ENCODE measurements around the gene KIRREL1. TPM values are rescaled to one million over a fixed set of nuclear protein-coding genes. Genes with fewer than 3 reads are reported as not detected.

The KIRREL1 gene
- total RNA-seq, 1 donor from 2014 or later, result not detected

- intact Hi-C loops (cut with micrococcal nuclease), result no loop called here
Measured at GRCh38 chr1:158005224-158005623, 11.8 kb downstream of the KIRREL1 start.

DNA sequence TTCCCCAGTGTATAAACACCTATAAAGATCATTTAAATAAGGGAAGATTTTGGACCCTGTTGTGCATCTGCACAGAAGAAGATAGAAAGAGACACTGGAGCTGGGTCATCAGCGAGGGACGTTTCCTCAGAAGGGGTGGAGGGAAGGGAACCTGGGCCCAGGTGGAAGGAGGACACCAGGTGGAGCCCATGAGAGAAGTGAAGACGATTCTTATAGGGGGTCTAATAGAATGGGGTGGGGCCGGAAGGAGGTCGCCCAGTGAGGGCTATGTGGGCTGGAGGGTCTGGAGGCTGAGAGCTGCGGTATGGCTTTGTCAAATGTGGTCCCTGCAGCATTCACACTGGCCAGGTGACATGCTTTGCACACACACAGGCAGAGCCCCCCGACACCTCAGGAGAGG is 13.7 kb downstream of the KIRREL1 start:
- intact Hi-C loops (cut with micrococcal nuclease), result no loop called here

DNA sequence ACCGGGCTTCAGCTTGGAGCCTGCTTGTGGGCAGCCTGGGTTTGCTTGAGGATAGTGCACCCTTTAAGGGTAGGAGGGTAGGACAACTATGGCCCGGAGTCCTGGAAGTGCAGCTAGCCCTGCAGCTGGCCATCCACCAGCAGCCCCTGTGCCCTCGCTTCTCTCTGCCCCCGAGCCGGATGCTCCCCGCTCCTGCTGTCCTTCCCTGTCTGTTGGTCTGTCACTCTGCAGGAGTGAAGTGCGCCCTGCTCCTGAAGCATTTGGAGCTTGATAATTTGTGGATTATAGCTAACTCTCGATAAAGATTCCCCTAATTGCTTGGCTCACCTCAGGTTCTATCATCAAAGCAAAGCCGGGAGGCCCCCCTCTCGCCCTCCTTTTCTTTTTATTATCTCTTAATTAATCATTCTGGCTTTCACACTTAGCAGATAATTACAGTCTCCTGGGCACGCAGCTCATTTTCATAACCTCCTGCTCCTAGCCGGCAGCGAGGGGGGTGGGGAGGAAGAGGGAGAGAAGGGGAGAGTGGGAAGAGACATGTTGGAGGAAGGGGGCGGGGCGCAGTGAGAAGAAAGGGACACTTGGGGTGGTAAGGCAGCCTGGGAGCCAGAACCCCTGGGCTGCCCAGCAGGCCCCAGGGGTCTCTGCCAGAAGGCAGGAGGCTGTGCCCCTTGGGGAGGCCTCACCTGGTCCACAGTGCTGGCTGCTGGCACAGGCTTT is 14.4 kb downstream of the KIRREL1 start:
- intact Hi-C loops (cut with micrococcal nuclease), result no loop called here

- intact Hi-C loops (cut with micrococcal nuclease), result no loop called here
Measured at GRCh38 chr1:158008630-158009029, 15.2 kb downstream of the KIRREL1 start.

DNA sequence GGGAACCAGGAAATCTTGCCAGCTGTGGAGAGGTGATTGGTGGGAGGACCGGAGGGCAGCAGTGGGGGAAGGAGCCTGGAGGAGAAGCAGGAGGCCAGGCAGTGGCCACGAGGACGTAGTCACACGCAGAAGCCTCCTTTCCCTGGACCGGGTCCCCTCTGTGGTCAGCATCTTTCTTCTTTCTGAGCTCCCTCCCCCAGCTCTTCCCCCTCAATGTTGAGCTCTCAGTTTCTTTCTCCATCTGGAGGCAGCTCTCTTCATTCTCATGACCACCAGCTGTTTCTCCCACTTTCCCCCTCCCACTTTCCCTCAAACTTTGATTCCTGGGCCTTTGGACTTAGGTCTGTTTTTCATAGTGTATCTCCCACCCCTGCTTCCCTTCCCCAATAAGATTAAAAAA is 18.3 kb downstream of the KIRREL1 start:
- intact Hi-C loops (cut with micrococcal nuclease), result no loop called here

GRCh38 chr1:158013840-158014730 is 20.6 kb downstream of the KIRREL1 start:
- intact Hi-C loops (cut with micrococcal nuclease), result no loop called here

DNA sequence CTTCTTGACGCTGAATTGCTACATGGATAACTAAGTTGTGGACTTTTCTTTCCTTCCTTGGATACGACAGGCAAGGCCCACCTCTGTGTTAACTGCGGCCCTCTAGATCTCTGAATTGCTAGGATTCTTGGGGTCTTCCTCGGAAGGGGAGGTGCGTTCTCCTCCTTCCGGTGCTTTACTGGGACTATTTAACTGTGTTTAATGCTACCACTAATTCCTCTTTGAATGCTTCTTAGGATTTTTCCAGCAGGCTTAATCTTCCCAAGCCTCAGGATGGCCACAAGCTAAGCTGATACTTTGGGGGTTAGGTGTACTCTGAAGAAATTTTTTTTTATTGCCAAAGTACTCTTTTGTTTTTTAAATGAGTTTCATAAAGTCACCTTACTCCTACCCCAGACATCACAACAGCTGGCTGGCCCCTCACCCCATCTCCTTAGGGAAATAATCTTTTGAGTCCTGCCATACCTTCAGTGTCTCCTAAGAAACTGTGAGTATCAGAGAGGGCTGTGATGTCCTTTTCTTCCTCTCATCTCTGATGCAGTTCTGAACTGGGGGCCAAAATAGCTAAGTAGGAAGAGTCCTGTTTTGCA is 21.4 kb downstream of the KIRREL1 start:
- intact Hi-C loops (cut with micrococcal nuclease), result no loop called here

DNA sequence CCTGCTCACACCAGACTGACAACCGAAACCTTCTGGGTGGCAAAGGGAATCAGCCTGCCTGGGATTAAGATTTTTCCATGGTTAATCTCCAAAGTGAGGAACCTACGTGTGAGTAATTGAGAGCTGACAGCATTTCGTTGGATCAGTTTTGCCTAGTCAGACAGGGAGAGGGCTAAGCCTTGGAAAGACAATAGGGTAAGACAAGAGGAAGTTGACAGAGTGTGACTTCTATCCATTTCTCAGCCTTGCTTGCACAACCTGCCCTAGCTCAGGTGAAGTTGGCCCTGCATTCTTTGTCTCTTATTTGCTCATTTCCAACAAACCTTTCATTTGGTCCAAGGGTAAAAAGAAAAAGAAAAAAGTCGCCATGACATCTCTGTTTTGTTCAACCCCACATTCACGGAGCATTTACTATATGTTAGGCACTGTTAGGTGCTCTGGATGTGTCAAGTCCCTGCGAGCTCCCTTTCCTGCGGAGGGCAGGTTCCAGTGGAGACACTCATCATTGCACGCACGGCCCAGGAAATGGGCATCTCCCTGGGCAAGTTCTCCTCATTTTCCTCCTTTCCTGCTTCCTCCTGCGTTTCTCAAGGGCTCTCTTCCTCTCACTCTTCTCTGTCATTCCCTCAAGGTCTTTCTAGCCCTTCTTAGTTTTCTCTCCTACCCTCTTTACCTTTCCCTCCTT is 23.3 kb downstream of the KIRREL1 start:
- intact Hi-C loops (cut with micrococcal nuclease), result no loop called here

DNA sequence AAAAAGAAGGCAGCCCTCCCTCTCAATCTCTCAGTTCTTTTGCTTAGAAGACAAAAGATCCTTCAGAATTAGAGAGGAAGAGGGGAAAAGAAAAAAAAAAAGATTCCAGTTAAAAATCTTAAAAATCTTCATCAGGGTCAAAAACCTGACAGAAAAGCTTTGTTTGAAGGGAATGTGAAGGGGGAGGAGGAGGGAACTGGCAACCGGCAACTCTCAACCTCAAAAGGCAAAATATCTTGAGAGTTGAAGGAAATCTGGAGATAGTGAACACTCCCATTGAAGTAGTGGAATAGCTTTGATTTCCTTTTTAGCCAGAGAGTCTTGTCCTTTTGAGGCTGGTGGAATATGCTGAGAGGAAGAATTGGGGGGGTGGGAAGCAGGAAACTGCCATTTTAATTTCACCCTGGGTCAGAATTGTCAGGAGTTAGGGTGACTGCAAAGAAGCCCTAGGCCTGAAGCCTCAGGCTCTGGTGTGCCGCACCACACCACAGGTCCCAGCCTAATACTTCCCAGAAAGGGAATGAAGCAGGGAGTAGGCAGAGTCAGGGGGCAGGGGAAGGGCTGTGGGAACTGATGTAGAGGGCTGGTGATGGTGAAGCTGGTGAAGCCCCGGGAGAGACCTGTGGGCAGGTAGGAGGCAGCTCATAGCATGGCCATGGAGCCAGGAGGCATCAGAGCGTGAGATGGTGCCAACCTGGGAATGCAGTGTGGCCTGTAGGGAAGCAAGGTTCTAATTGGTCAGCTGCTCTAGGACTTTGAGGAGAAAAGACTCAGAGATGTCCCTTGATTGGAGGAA is 24.6 kb downstream of the KIRREL1 start:
- intact Hi-C loops (cut with micrococcal nuclease), result no loop called here

DNA sequence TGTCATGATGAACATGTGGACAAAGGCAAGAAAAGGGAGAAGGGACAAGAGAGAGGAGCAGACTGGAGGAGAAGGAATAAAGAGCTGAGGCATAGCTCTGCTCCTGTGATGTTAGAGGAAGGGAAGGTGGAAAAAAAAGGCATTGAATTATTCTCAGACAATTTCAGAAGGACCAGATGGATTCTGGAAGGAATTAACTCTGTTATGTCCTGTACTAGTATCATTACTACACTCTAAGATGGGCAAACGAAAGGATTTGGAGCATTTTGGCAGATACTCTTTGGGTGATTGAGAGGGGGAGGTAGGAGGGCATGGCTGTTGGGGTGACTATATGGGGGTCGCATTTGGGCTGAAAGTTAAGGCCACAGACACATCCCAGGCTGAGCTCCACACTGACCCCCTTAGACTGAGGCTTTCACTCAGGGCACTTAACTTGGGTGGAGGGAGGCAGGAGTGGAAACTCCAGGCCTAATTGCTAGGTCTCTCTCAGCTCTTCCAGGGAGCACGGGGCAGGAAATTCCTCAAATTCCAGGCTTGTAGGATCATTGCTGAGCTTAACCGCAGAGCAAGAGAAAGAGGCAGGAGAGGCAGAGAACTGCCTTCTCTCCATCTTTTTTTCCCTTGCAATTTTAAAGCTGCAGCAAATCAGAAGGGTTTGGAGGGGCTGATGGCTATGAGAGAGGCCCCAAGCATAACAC is 25.9 kb downstream of the KIRREL1 start:
- intact Hi-C loops (cut with micrococcal nuclease), result no loop called here

DNA sequence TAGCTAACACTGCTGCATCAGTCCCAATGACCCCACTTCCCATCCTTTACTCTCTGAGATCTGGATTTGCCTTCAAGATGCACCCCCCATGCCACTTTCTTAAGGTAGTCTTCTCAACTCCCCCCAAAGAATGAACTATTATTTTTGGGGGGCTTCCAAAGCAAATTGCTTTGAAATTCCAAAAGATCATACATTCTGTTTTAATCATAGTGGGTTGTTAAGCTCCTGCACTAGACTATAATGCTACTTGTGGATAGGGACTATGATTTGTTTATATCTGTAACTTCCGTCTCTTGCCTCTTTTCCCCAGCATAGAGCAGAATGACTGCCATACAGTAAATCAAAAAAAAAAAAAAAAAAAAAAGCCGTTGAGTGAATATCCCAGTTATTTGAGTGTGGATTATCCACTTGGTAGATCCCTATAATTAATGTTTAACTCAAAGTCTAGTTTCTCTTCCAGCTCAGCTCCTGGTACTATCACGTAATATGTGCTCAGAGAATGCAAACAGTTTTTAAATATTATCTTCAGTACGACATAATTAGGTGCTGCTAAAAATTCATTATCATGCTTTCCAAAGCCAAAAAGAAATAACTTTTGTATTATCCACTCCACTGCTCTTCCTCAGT is 26.9 kb downstream of the KIRREL1 start:
- intact Hi-C loops (cut with micrococcal nuclease), result no loop called here

DNA sequence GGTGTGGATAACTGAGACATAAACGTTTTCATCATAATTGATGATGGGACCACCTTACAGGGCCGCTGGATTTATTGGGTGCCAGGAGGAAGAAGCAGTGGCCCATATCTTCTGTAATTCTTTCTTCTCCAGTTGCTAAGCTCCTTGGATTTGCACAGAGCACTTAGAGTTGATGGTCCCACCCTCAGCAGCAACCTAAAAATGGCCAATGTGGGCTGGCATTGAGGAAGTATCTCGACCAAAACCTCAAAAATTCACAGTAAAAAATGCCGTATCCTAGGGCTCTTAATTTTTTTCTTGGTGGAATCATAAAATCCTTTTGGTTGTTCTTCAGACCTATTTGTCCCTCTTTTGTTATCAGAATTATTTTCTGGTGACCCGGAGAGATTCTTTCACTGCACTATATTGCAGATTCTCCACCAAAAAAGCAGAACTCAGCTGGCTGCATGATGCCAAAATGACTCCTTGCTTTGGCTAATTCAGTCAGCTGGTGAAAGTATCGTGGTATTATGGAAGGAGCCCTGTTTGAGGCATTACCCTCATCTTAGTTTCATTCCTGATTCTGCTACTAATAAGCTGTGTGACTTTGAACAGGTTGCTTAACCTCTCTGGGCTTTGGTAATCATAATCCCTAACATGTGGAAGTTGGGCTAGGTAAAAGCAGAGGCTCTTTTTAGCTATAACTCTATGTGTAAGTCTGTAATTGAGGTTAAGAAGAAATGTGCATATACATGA is 27.6 kb downstream of the KIRREL1 start:
- intact Hi-C loops (cut with micrococcal nuclease), result no loop called here

- intact Hi-C loops (cut with micrococcal nuclease), result no loop called here
Measured at GRCh38 chr1:158021721-158022120, 28.3 kb downstream of the KIRREL1 start.

DNA sequence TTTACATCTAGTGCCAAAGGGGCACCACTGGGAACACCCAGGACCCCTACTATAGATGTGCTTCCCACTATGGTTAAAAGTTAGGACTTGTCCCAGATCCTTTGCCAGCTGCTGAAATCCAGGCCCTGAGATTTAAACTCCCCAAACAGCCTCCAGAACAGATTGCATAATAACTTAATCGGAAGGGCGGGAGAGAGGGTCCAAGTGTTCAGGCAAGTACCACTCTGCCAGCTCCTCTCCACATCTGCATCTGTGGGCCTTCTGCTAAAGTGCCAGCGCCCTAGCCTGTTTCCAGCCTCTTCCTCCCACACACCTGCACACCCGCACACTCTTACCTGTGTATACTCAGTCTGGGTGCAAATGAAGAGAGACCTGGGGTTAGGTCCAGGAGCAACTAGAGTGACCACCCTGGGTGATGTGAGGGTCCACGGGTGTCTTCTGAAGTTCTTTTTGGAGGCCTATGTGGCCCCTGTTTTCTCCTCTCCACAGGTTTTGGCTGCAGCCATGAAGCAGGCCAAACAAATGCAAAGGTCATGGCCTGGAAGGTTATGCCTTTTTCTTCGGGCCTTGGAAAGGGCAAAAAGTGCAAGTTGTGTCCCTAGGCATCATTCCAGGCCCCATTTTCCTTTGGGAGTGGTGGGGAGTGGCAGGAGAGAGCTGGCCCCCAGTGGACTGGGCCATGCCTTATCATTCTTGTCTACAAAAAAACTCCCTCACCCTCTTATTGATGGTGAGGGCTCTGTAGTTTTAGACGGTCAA is 29.3 kb downstream of the KIRREL1 start:
- intact Hi-C loops (cut with micrococcal nuclease), result no loop called here

- intact Hi-C loops (cut with micrococcal nuclease), result no loop called here
Measured at GRCh38 chr1:158024737-158025136, 31.3 kb downstream of the KIRREL1 start.

GRCh38 chr1:158025576-158026230 is 32.3 kb downstream of the KIRREL1 start:
- intact Hi-C loops (cut with micrococcal nuclease), result no loop called here

- intact Hi-C loops (cut with micrococcal nuclease), result no loop called here
Measured at GRCh38 chr1:158026651-158027050, 33.2 kb downstream of the KIRREL1 start.

DNA sequence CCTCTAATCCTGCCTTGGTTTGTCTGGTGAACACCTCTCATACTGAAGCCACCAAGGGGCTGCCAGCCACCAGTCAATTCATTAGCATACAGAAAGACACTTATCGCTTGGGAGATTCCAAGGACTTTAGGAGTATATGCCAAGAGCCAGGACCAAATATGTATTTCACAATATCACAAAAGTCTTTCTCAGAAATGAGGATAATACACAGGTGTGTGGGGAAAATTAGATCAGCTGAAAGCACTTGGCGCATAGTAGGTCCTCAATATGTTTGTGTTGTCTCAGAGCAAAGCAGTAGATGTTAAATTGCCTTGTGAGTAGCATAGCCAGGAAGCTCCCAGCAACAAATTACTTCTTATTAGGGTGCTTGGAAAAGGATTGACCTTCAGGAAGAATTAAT is 34.1 kb downstream of the KIRREL1 start:
- intact Hi-C loops (cut with micrococcal nuclease), result no loop called here
